ENCODE measurements around the gene TMEM145.

GRCh38 chr19:42333018-42333417 lies 19.9 kb downstream of the TMEM145 start:
- TF ChIP-seq SIN3A (IDR thresholded peaks at IDR 0.05; ENCODE audit: borderline replicate concordance, insufficient read depth, low read length): no peak
- no peak for TF ChIP-seq POLR2AphosphoS5 (IDR thresholded peaks at IDR 0.05; ENCODE audit: low read depth, low read length)
- TF ChIP-seq TAF1 (IDR thresholded peaks at IDR 0.05; ENCODE audit: borderline replicate concordance, insufficient read depth, low read length): no peak
- no peak for TF ChIP-seq REST (IDR thresholded peaks at IDR 0.05; ENCODE audit: insufficient read depth in 1 of 2, low read depth in 2 of 2, low read length in 2 of 2)
- TF ChIP-seq FOXP2 (optimal IDR thresholded peaks at IDR 0.05; ENCODE audit: borderline replicate concordance, extremely low read depth, extremely low read length, insufficient read depth): no peak
